Measurements from ENCODE around the gene CERS6. TPM values are rescaled to one million over a fixed set of nuclear protein-coding genes. Genes with fewer than 3 reads are reported as not detected.

Gene CERS6
- total and polyA plus RNA-seq, 10 donors: 2.5 to 22.3 (median 12.8) TPM

GRCh38 chr2:168734199-168734760, 278.2 kb downstream of the CERS6 start:
- TF ChIP-seq CTCF (IDR thresholded peaks at IDR 0.05 in 8 of 11, conservative IDR thresholded peaks at IDR 0.05 in 3 of 11) (no peak), POLR2A (IDR thresholded peaks at IDR 0.05) (no peak), POLR2AphosphoS5 (IDR thresholded peaks at IDR 0.05) (no peak)
- no peaks in the 10 kb centered on the region for H3K9me3 ChIP-seq
- DNase-seq: no peak
- 91 to 94% (median 93%) methylated on average over 6 of the region's 6 CpGs for WGBS, 5 donors
- H3K36me3 ChIP-seq: no peaks in the 10 kb centered on the region
- no peak overlapping the region for H3K4me3 ChIP-seq
- H3K27me3 ChIP-seq (replicated peaks in 1 of 7): no peaks in the 10 kb centered on the region
- intact Hi-C loops (cut with DNase I; ENCODE audit: low total_unique reads): no loop called here
- H3K27ac ChIP-seq: no peak overlapping the region
- peaks cover 0 to 6% (median 0%) of the 10 kb centered on the region in 6 donors for H3K4me1 ChIP-seq

GRCh38 chr2:168736649-168737445, 280.8 kb downstream of the CERS6 start:
- H3K27ac ChIP-seq: no peak overlapping the region
- H3K9me3 ChIP-seq: no peaks in the 10 kb centered on the region
- H3K4me1 ChIP-seq: peaks cover 0 to 6% (median 0%) of the 10 kb centered on the region in 6 donors
- H3K27me3 ChIP-seq (replicated peaks in 1 of 7): no peaks in the 10 kb centered on the region
- no peak for DNase-seq
- no peaks in the 10 kb centered on the region for H3K36me3 ChIP-seq
- H3K4me3 ChIP-seq: no peak overlapping the region
- no peak for TF ChIP-seq CTCF (IDR thresholded peaks at IDR 0.05 in 8 of 11, conservative IDR thresholded peaks at IDR 0.05 in 3 of 11)
- no peak for TF ChIP-seq POLR2AphosphoS5 (IDR thresholded peaks at IDR 0.05)
- TF ChIP-seq POLR2A (IDR thresholded peaks at IDR 0.05): no peak
- intact Hi-C loops (cut with DNase I; ENCODE audit: low total_unique reads): no loop called here
- WGBS, 5 donors: 78 to 88% (median 84%) methylated on average over 12 of the region's 12 CpGs

DNA sequence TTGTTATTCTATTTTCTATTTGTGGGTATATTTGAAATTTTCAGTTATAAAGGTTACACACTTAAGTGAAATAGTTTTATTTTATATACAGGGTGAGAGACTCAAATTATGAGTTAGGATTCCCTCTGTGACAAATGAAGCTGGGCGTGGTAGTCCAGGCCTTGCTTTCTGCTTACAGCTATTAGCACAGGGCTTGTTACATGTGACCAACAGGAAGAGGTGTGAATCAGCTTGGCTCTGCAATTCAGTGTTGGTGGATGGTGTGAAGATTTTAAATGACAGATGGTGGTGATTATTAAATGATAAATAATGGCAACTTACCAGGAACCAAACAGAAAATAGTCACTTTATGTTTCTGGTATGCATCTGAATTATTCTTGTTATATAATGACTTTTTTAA, 282.0 kb downstream of the CERS6 start:
- H3K9me3 ChIP-seq: no peaks in the 10 kb centered on the region
- TF ChIP-seq CTCF (IDR thresholded peaks at IDR 0.05 in 8 of 11, conservative IDR thresholded peaks at IDR 0.05 in 3 of 11) (no peak), POLR2A (IDR thresholded peaks at IDR 0.05) (no peak), POLR2AphosphoS5 (IDR thresholded peaks at IDR 0.05) (no peak)
- WGBS, 5 donors: 69 to 83% (median 79%) methylated on average over 1 of the region's 1 CpG
- H3K4me1 ChIP-seq: peaks cover 0 to 6% (median 0%) of the 10 kb centered on the region in 6 donors
- intact Hi-C loops (cut with DNase I; ENCODE audit: low total_unique reads): no loop called here
- no peak overlapping the region for H3K4me3 ChIP-seq
- no peak overlapping the region for H3K27ac ChIP-seq
- H3K27me3 ChIP-seq (replicated peaks in 1 of 7): no peaks in the 10 kb centered on the region
- H3K36me3 ChIP-seq: no peaks in the 10 kb centered on the region
- no peak for DNase-seq

- intact Hi-C loops (cut with DNase I; ENCODE audit: low total_unique reads): no loop called here
- TF ChIP-seq CTCF (IDR thresholded peaks at IDR 0.05 in 8 of 11, conservative IDR thresholded peaks at IDR 0.05 in 3 of 11) (no peak), POLR2A (IDR thresholded peaks at IDR 0.05) (no peak), POLR2AphosphoS5 (IDR thresholded peaks at IDR 0.05) (no peak)
- no peak for DNase-seq
- Histone ChIP-seq H3K4me3 (no peak overlapping the region), H3K4me1 (peaks cover 0 to 6% (median 0%) of the 10 kb centered on the region in 6 donors), H3K27me3 (replicated peaks in 1 of 7) (no peaks in the 10 kb centered on the region), H3K9me3 (no peaks in the 10 kb centered on the region), H3K36me3 (no peaks in the 10 kb centered on the region), H3K27ac (no peak overlapping the region)
- WGBS, 5 donors: 90 to 99% (median 95%) methylated on average over 3 of the region's 3 CpGs
Observed at GRCh38 chr2:168740360-168740759, 284.3 kb downstream of the CERS6 start.

Measured in spleen (tissue), 11 donors.